IPS DF 6.9 (cell line): ENCODE measurements around the gene TMC4.

Experiments
- DNase-seq: peaks from one replicate; pipeline ENCODE4 v3.0.0-alpha.2; 2013; ENCODE audit warnings: low read depth, low spot score
- H3K27ac ChIP-seq: one replicate; pipeline ENCODE4 v1.5.1; 2013; ENCODE audit warnings: low read length, control low read depth
- H3K27me3 ChIP-seq: 2 replicates; pipeline ENCODE4 v1.6.1; 2013; ENCODE audit warnings: mild to moderate bottlenecking, low read length; ENCODE audit not compliant: control insufficient read depth, insufficient read depth
- H3K36me3 ChIP-seq: 2 replicates; pipeline ENCODE4 v1.6.1; 2013; ENCODE audit warnings: low read length; ENCODE audit not compliant: control insufficient read depth, insufficient read depth
- H3K4me1 ChIP-seq: 2 replicates; pipeline ENCODE4 v1.6.1; 2013; ENCODE audit warnings: low read length; ENCODE audit not compliant: control insufficient read depth, insufficient read depth
- H3K4me3 ChIP-seq: 2 replicates; pipeline ENCODE4 v1.5.1; 2013; ENCODE audit warnings: mild to moderate bottlenecking, low read length
- H3K9me3 ChIP-seq: 2 replicates; pipeline ENCODE4 v1.6.1; 2013; ENCODE audit warnings: low read length, inconsistent platforms; ENCODE audit not compliant: control insufficient read depth, insufficient read depth
- WGBS: extraction: QIAGEN DNeasy Blood & Tissue Kit; methylation state at CpG from one replicate; pipeline ENCODE4 v1.1.7; 2013; ENCODE audit warnings: mixed read lengths, missing lambda C conversion rate; ENCODE audit not compliant: insufficient read length, insufficient coverage; 5-methylcytosine and 5-hydroxymethylcytosine counted together

Gene TMC4

DNA sequence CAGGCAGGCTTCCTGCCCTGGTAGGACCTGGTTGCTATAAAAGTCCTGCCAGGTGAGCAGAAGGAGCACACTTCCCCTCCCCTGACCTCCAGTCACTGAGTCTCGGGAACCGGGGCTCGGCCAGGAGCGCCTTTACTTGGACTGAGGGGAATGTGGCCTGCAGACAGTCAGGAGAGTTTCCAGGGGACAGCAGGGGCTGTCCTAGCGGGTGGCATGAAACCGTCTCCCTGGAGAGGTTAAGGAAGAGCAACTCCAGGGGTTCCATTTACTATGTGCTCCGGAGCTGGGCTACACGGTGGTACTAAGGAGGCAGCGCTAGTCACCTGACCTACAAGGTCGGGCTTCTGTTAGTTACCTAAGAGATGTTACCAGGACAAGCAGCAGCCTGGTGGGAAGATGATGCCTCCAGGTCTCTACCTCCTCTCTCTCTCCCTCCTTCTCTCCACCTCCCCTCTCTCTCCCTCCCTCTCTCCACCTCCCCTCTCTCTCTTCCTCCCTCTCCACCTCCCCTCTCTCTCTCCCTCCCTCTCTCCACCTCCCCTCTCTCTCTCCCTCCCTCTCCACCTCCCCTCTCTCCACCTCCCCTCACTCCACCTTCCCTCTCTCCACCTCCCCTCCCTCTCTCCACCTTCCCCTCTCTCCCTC lies 39.5 kb downstream of the TMC4 start:
- H3K27ac ChIP-seq, result no peak overlapping the region
- no peaks in the 10 kb centered on the region for H3K4me1 ChIP-seq
- DNase-seq, result no peak
- H3K9me3 ChIP-seq, result no peaks in the 10 kb centered on the region
- WGBS, result no CpG with 5 or more reads among the region's 10 CpGs
- H3K36me3 ChIP-seq, result peaks cover 19% of the 10 kb centered on the region
- no peaks in the 10 kb centered on the region for H3K27me3 ChIP-seq
- H3K4me3 ChIP-seq, result no peak overlapping the region

DNA sequence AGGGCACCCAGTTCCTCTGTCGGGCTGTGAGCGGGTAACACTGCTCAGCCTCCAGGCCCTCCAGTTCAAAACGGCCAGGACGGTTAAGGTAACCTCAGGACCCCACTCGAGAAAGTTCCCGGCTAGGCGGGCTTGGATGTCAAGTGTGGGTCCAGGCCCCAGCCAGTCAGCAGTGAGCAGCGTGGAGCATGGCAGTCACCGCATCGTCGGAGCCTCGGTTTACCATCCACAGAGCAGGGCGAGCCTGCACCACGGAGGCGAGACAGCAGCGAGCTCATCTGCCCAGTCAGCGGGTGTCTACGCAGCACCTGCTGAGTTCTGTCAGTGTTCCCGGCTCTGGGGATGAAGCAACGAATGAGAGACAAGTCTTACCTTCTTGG lies 43.4 kb downstream of the TMC4 start:
- Histone ChIP-seq H3K4me1 (no peaks in the 10 kb centered on the region), H3K4me3 (no peak overlapping the region), H3K9me3 (no peaks in the 10 kb centered on the region), H3K27me3 (no peaks in the 10 kb centered on the region), H3K36me3 (peaks cover 37% of the 10 kb centered on the region), H3K27ac (no peak overlapping the region)
- no CpG with 5 or more reads among the region's 20 CpGs for WGBS
- DNase-seq, result no peak

DNA sequence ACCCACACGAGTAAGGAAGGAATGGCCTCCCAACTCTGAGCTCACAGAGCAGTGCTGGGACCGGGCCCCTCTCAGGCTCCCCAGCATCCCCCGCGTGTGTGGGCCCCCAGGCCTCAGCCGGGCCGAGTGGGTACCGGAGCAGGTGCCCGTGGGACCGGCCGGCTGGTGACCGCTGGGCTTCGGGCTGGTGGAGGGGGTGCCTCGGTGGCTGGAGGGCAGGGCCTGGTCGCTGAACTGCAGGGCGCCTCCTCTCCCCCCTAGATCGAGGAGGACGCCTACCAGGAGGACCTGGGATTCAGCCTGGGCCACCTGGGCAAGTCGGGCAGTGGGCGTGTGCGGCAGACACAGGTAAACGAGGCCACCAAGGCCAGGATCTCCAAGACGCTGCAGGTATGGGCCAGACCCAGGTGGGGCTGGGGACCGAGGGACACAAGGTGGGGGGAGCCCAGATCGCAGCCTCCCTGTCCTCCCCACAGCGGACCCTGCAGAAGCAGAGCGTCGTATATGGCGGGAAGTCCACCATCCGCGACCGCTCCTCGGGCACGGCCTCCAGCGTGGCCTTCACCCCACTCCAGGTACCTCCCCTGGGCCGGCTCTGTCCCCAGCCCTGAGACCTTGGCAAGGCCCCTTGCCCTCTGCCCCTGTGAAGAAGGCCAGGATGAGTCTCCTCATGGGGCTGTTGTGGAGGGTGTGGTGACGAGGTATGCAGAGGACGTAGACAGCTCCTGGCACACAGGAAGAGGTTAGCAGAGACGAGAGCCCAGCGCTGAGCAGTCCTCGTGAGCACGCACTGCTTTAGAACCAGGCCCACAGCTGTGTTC lies 44.0 kb downstream of the TMC4 start:
- Histone ChIP-seq H3K9me3 (no peaks in the 10 kb centered on the region), H3K4me3 (no peak overlapping the region), H3K27me3 (no peaks in the 10 kb centered on the region), H3K4me1 (no peaks in the 10 kb centered on the region), H3K27ac (no peak overlapping the region), H3K36me3 (peaks cover 43% of the 10 kb centered on the region)
- no CpG with 5 or more reads among the region's 41 CpGs for WGBS
- no peak for DNase-seq

DNA sequence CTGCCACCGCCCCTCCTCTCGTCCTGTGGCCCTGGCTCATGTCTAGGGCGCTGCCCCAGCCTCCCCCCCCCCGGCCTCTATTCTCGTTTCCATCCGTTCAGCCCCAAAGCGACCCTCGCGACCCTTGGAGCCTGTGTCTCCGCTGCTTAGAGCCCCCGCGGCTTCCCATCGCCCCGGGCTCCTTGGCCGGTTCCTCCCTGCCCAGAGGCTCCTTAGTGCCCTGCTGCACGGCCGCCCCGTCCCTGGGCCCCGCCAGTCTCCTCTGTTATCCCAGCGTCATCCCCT lies 44.6 kb downstream of the TMC4 start:
- no peak for DNase-seq
- H3K27ac ChIP-seq, result no peak overlapping the region
- H3K27me3 ChIP-seq, result no peaks in the 10 kb centered on the region
- peaks cover 49% of the 10 kb centered on the region for H3K36me3 ChIP-seq
- H3K4me3 ChIP-seq, result no peak overlapping the region
- no CpG with 5 or more reads among the region's 20 CpGs for WGBS
- H3K4me1 ChIP-seq, result no peaks in the 10 kb centered on the region
- no peaks in the 10 kb centered on the region for H3K9me3 ChIP-seq

- H3K27me3 ChIP-seq, result no peaks in the 10 kb centered on the region
- H3K36me3 ChIP-seq, result peaks cover 54% of the 10 kb centered on the region
- no CpG with 5 or more reads among the region's 44 CpGs for WGBS
- H3K4me3 ChIP-seq, result no peak overlapping the region
- DNase-seq, result no peak
- H3K27ac ChIP-seq, result no peak overlapping the region
- H3K9me3 ChIP-seq, result no peaks in the 10 kb centered on the region
- no peaks in the 10 kb centered on the region for H3K4me1 ChIP-seq
These were observed 45.1 kb downstream of the TMC4 start for GRCh38 chr19:54127688-54128440.

DNA sequence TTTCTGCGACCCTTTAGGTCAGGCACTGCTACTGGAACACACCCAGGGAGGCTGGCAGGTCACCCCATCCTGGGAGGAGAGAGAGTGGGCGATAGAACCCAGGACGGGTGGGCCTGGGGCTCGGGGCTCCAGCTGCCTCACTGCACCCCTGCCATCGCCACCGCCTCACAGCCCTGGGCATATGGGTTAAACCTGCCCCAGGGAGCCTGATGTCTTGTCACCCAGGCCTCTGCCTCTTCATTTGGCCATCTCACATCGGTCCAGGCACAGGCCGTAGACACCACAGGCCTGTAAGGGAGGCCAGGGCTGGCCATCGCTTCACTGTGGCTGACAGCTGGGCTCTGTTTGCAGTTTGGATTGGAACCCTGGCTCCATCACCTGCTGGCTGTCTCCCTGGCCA lies 47.2 kb downstream of the TMC4 start:
- H3K4me1 ChIP-seq, result no peaks in the 10 kb centered on the region
- WGBS, result no CpG with 5 or more reads among the region's 9 CpGs
- H3K4me3 ChIP-seq, result no peak overlapping the region
- H3K9me3 ChIP-seq, result no peaks in the 10 kb centered on the region
- H3K27ac ChIP-seq, result no peak overlapping the region
- H3K36me3 ChIP-seq, result peaks cover 62% of the 10 kb centered on the region
- DNase-seq, result no peak
- no peaks in the 10 kb centered on the region for H3K27me3 ChIP-seq

DNA sequence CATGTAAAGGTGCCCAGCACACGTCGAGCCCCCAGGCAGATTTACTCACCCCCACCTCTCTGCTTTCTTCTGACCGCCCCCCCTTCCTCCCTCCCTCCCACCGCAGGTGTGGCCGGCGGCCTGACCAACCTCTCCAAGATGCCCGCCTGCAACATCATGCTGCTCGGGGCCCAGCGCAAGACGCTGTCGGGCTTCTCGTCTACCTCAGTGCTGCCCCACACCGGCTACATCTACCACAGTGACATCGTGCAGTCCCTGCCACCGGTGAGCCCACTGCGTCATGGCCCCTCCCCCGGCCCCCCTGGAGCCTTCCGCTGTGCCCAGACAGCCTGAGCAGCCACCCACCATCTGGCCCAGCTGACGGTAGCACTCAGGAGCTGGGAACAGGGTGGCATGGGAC lies 48.6 kb downstream of the TMC4 start:
- Histone ChIP-seq H3K9me3 (no peaks in the 10 kb centered on the region), H3K36me3 (peaks cover 64% of the 10 kb centered on the region), H3K27ac (no peak overlapping the region), H3K27me3 (no peaks in the 10 kb centered on the region), H3K4me3 (no peak overlapping the region), H3K4me1 (no peaks in the 10 kb centered on the region)
- whole genome bisulfite sequencing, result no CpG with 5 or more reads among the region's 19 CpGs
- no peak for DNase-seq

GRCh38 chr19:54123682-54124081 lies 49.3 kb downstream of the TMC4 start:
- Histone ChIP-seq H3K9me3 (no peaks in the 10 kb centered on the region), H3K4me1 (no peaks in the 10 kb centered on the region), H3K27ac (no peak overlapping the region), H3K27me3 (no peaks in the 10 kb centered on the region), H3K4me3 (no peak overlapping the region), H3K36me3 (peaks cover 57% of the 10 kb centered on the region)
- no peak for DNase-seq
- WGBS, result no CpG with 5 or more reads among the region's 17 CpGs

DNA sequence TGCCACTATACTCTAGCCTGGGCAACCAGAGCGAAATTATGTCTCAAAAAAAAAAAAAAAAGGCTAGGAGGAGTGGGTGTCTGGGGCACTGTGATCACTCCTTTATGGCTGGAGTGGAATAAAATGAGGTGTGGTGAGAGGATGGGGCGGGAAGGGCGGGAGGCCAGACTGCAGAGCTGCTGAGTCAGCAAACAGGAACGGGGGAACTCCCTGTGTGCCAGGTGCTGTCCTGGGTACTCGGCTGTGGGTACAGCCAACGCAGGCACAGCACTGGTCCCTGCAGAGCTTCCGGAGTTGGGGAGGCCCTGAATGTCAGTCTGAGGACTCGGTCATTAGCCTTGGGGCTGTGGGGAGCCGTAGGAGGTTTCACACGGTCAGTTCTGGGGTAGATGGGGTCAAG lies 51.7 kb downstream of the TMC4 start:
- no CpG with 5 or more reads among the region's 10 CpGs for WGBS
- Histone ChIP-seq H3K27ac (no peak overlapping the region), H3K36me3 (peaks cover 47% of the 10 kb centered on the region), H3K9me3 (no peaks in the 10 kb centered on the region), H3K27me3 (no peaks in the 10 kb centered on the region), H3K4me3 (no peak overlapping the region), H3K4me1 (no peaks in the 10 kb centered on the region)
- DNase-seq, result no peak

DNA sequence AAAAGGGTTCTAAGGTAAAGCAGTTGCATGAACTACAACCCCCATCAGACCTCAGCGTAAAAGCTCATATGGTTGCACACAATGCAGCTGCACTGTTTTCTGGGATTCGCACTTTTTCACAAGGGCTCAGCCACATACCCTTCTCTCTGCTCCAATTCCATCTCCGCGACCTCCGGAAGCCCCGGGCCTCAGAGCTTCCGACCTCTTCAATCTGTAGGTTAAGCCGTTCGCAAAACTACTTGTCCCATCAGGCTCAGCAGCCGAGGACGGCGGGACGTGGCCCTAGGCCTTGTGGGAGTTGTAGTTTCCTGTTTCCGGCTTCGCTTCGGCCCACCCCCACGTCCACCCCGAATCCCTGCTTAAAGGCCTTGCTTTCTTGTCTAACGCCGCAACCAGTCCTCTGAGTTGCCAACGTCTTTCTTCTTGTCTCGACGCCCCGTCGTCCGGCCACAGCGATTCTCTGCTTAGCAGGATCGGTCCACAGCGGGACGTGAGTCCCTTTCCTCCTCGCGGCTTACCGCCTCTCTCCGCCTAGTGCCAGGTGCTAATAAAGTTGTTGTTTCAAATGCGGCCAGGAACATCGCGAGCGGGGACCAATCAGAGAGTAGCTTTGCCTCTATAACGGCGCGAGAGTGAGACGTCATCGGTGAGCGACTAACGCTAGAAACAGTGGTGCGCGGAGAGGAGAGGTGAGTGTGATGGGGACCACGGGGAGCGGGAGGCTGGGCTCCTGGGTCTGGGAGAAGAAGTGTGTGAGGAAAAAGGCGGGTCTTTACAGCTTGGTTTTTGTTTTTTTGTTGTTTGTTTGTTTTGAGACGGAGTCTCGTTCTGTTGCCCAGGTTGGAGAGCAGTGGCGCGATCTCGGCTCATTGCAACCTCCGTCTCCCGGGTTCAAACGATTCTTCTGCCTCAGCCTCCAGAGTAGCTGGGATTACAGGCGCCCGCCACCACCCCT lies 57.6 kb downstream of the TMC4 start, which contains the start of the genes PRPF31 and TFPT:
TSS of gene PRPF31 (plus strand) at position 646 of the 955 bp plus-strand sequence. CDS start 2,525 bp downstream, outside the sequence.
TSS of gene TFPT (minus strand) at position 549 of the 955 bp plus-strand sequence. CDS start at position 161, 388 bp downstream.
- DNase-seq, result peak; percentile 97
- H3K36me3 ChIP-seq, result peaks cover 11% of the 10 kb centered on the region; the same call in 1 of the 2 replicates
- peak within 1 kb of the TSS; percentile 51 for H3K4me3 ChIP-seq
- H3K9me3 ChIP-seq, result no peaks in the 10 kb centered on the region
- no peaks in the 10 kb centered on the region for H3K27me3 ChIP-seq
- WGBS, result no CpG with 5 or more reads among the region's 60 CpGs
- no peak within 1 kb of the TSS for H3K27ac ChIP-seq
- H3K4me1 ChIP-seq, result no peaks in the 10 kb centered on the region; the same call in 1 of the 2 replicates
